ENCODE results near the gene PPP1R3E. TPM values are rescaled to one million over a fixed set of nuclear protein-coding genes. Genes with fewer than 3 reads are reported as not detected.
"Not testable (repeated sequence)": the region's sequence is repeated elsewhere in the genome, so short reads cannot be mapped to it uniquely, and the experiment has no call there.

Gene PPP1R3E
- total and polyA plus RNA-seq, 2 donors (not counting 1 experiment from before 2014, with no cell fraction given) = 2.6 to 6.0 TPM

GRCh38 chr14:23326491-23327332 lies 24.1 kb upstream of the PPP1R3E start:
- H4K20me1 ChIP-seq (ENCODE audit: control insufficient read depth, extremely low read depth, insufficient read depth, low read length) = no peaks in the 10 kb centered on the region
- H3K4me2 ChIP-seq (ENCODE audit: extremely low read depth, insufficient read depth, low read length) = no peak overlapping the region
- peaks cover 4% of the 10 kb centered on the region for H3K4me1 ChIP-seq (ENCODE audit: control insufficient read depth, extremely low read depth, insufficient read depth, low read length)
- H3K9ac ChIP-seq (ENCODE audit: insufficient read depth, low read length) = no peak overlapping the region
- H3K36me3 ChIP-seq (ENCODE audit: control insufficient read depth, insufficient read depth, low read length) = peaks cover 10% of the 10 kb centered on the region
- peaks cover 22% of the 10 kb centered on the region for H3K79me2 ChIP-seq (ENCODE audit: control insufficient read depth, insufficient read depth, low read length)
- no peaks in the 10 kb centered on the region for H3K9me3 ChIP-seq (ENCODE audit: control insufficient read depth, insufficient read depth, low read depth, low read length)
- no peak overlapping the region for H3K4me3 ChIP-seq (replicated peaks in 1 of 4; ENCODE audit: control extremely low read depth in 1 of 4, insufficient read depth in 1 of 4, low read depth in 3 of 4, low read length in 4 of 4)
- no peak overlapping the region for H3K27ac ChIP-seq (ENCODE audit: insufficient read depth, low read length)
- TF ChIP-seq EZH2 (IDR thresholded peaks at IDR 0.05; ENCODE audit: low read length, missing control alignments) = no peak
- no peak for TF ChIP-seq CTCF (conservative IDR thresholded peaks at IDR 0.05 in 1 of 2, IDR thresholded peaks at IDR 0.05 in 1 of 2; ENCODE audit: low read depth in 1 of 2, low read length in 2 of 2)
- no peaks in the 10 kb centered on the region for H3K27me3 ChIP-seq (ENCODE audit: control insufficient read depth, insufficient read depth, low read length)
- no peak for DNase-seq (ENCODE audit: low read depth in 2 of 2)
- H2AFZ ChIP-seq (ENCODE audit: low read length) = no peak overlapping the region

- not testable (repeated sequence) for H3K4me3 ChIP-seq (replicated peaks in 1 of 4; ENCODE audit: control extremely low read depth in 1 of 4, insufficient read depth in 1 of 4, low read depth in 3 of 4, low read length in 4 of 4); H3K27ac ChIP-seq (ENCODE audit: insufficient read depth, low read length); H3K9me3 ChIP-seq (ENCODE audit: control insufficient read depth, insufficient read depth, low read depth, low read length); H3K4me1 ChIP-seq (ENCODE audit: control insufficient read depth, extremely low read depth, insufficient read depth, low read length); H4K20me1 ChIP-seq (ENCODE audit: control insufficient read depth, extremely low read depth, insufficient read depth, low read length); H3K27me3 ChIP-seq (ENCODE audit: control insufficient read depth, insufficient read depth, low read length); H3K9ac ChIP-seq (ENCODE audit: insufficient read depth, low read length); DNase-seq (ENCODE audit: low read depth in 2 of 2); H3K36me3 ChIP-seq (ENCODE audit: control insufficient read depth, insufficient read depth, low read length); H3K4me2 ChIP-seq (ENCODE audit: extremely low read depth, insufficient read depth, low read length); H2AFZ ChIP-seq (ENCODE audit: low read length)
- H3K79me2 ChIP-seq (ENCODE audit: control insufficient read depth, insufficient read depth, low read length) = peaks cover 22% of the 10 kb centered on the region
Measured at GRCh38 chr14:23325746-23326145, 23.1 kb upstream of the PPP1R3E start.

- Histone ChIP-seq H3K9ac (ENCODE audit: insufficient read depth, low read length) (no peak overlapping the region), H4K20me1 (ENCODE audit: control insufficient read depth, extremely low read depth, insufficient read depth, low read length) (no peaks in the 10 kb centered on the region), H3K4me1 (ENCODE audit: control insufficient read depth, extremely low read depth, insufficient read depth, low read length) (peaks cover 4% of the 10 kb centered on the region), H3K79me2 (ENCODE audit: control insufficient read depth, insufficient read depth, low read length) (peaks cover 22% of the 10 kb centered on the region), H3K9me3 (ENCODE audit: control insufficient read depth, insufficient read depth, low read depth, low read length) (no peaks in the 10 kb centered on the region), H3K27me3 (ENCODE audit: control insufficient read depth, insufficient read depth, low read length) (no peaks in the 10 kb centered on the region), H2AFZ (ENCODE audit: low read length) (no peak overlapping the region), H3K36me3 (ENCODE audit: control insufficient read depth, insufficient read depth, low read length) (peaks cover 13% of the 10 kb centered on the region), H3K4me3 (replicated peaks in 1 of 4; ENCODE audit: control extremely low read depth in 1 of 4, insufficient read depth in 1 of 4, low read depth in 3 of 4, low read length in 4 of 4) (no peak overlapping the region), H3K27ac (ENCODE audit: insufficient read depth, low read length) (no peak overlapping the region), H3K4me2 (ENCODE audit: extremely low read depth, insufficient read depth, low read length) (no peak overlapping the region)
- TF ChIP-seq CTCF (conservative IDR thresholded peaks at IDR 0.05 in 1 of 2, IDR thresholded peaks at IDR 0.05 in 1 of 2; ENCODE audit: low read depth in 1 of 2, low read length in 2 of 2) (no peak), EZH2 (IDR thresholded peaks at IDR 0.05; ENCODE audit: low read length, missing control alignments) (no peak)
- no peak for DNase-seq (ENCODE audit: low read depth in 2 of 2)
Measured at GRCh38 chr14:23324993-23325392, 22.3 kb upstream of the PPP1R3E start.

Data from fibroblast of lung (primary cell).